GM21515 (cell line): ENCODE data around the gene CST2.
"Not testable (repeated sequence)": the region's sequence is repeated elsewhere in the genome, so short reads cannot be mapped to it uniquely, and the experiment has no call there.

Experiments
- ATAC-seq: cut with Tn5 transposase; IDR thresholded peaks from one replicate; pipeline ENCODE4 v1.9.1; 2021; ENCODE audit not compliant: unreplicated experiment

The CST2 gene

GRCh38 chr20:23811559-23811958 is 15.0 kb downstream of the CST2 start:
- not testable (repeated sequence) for ATAC-seq

GRCh38 chr20:23810349-23810748 is 16.2 kb downstream of the CST2 start:
- ATAC-seq: not testable (repeated sequence)

- ATAC-seq: no peak
Measured at GRCh38 chr20:23800865-23801264, 25.7 kb downstream of the CST2 start.

- not testable (repeated sequence) for ATAC-seq
Measured at GRCh38 chr20:23799216-23799847, 27.2 kb downstream of the CST2 start.

GRCh38 chr20:23795526-23795925 is 31.0 kb downstream of the CST2 start:
- ATAC-seq: no peak

- no peak for ATAC-seq
Measured at GRCh38 chr20:23794841-23795240, 31.7 kb downstream of the CST2 start.

- ATAC-seq: no peak
Measured at GRCh38 chr20:23794065-23794464, 32.5 kb downstream of the CST2 start.

GRCh38 chr20:23783447-23783846 is 43.1 kb downstream of the CST2 start:
- ATAC-seq: no peak

GRCh38 chr20:23782366-23782983 is 44.1 kb downstream of the CST2 start:
- no peak for ATAC-seq

GRCh38 chr20:23778676-23779075 is 47.9 kb downstream of the CST2 start:
- not testable (repeated sequence) for ATAC-seq

- not testable (repeated sequence) for ATAC-seq
Measured at GRCh38 chr20:23777380-23777779, 49.1 kb downstream of the CST2 start.

GRCh38 chr20:23776067-23776771 is 50.3 kb downstream of the CST2 start:
- no peak for ATAC-seq

- ATAC-seq: no peak
Measured at GRCh38 chr20:23774081-23774480, 52.4 kb downstream of the CST2 start.
